ENCODE data around the gene MACROD2. TPM values are rescaled to one million over a fixed set of nuclear protein-coding genes. Genes with fewer than 3 reads are reported as not detected.
"Not testable (repeated sequence)": the region's sequence is repeated elsewhere in the genome, so short reads cannot be mapped to it uniquely, and the experiment has no call there.

Gene MACROD2
- total and polyA plus RNA-seq, 4 donors, result 13.0 to 67.1 (median 20.7) TPM

DNA sequence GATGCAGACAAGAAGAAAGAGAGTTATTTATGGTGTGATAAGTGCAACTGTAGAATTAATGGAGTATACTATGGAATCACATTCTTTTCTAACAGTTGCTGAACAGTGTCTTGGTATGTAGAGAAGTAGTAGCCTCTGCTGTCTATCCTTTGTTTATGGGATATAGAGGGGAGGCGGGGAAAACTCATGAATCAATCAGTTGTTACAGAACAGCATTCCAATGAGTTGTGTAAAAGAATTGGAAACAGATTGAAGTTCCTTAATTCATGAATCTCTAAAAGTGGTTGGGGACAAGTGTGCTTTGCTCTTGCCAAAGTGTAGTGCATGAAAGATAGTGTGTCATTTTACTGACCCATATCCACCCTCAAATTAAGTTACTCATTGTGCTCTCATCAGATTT is 264.4 kb downstream of the MACROD2 start:
- H3K9ac ChIP-seq (ENCODE audit: insufficient read depth in 1 of 2, low read length in 2 of 2), result no peak overlapping the region
- H3K9me3 ChIP-seq (ENCODE audit: control insufficient read depth in 4 of 4, insufficient read depth in 3 of 4, low read length in 3 of 4), result no peaks in the 10 kb centered on the region
- H3K4me1 ChIP-seq (ENCODE audit: control insufficient read depth in 5 of 5, insufficient read depth in 5 of 5, low read length in 5 of 5), result no peaks in the 10 kb centered on the region
- H3K27me3 ChIP-seq (ENCODE audit: control insufficient read depth in 3 of 3, insufficient read depth in 3 of 3, low read length in 2 of 3), result no peaks in the 10 kb centered on the region
- no peak for ATAC-seq (ENCODE audit: insufficient read depth, low FRiP score)
- H3K4me3 ChIP-seq, result no peak overlapping the region
- no peaks in the 10 kb centered on the region for H3K36me3 ChIP-seq (ENCODE audit: control insufficient read depth in 4 of 4, insufficient read depth in 4 of 4, low read length in 4 of 4)
- WGBS, 2 donors, result 75 to 85% methylated on average over 1 of the region's 1 CpG
- DNase-seq, result no peak
- H3K27ac ChIP-seq (ENCODE audit: low read depth in 1 of 2, low read length in 1 of 2), result no peak overlapping the region
- TF ChIP-seq, protein P1, sequence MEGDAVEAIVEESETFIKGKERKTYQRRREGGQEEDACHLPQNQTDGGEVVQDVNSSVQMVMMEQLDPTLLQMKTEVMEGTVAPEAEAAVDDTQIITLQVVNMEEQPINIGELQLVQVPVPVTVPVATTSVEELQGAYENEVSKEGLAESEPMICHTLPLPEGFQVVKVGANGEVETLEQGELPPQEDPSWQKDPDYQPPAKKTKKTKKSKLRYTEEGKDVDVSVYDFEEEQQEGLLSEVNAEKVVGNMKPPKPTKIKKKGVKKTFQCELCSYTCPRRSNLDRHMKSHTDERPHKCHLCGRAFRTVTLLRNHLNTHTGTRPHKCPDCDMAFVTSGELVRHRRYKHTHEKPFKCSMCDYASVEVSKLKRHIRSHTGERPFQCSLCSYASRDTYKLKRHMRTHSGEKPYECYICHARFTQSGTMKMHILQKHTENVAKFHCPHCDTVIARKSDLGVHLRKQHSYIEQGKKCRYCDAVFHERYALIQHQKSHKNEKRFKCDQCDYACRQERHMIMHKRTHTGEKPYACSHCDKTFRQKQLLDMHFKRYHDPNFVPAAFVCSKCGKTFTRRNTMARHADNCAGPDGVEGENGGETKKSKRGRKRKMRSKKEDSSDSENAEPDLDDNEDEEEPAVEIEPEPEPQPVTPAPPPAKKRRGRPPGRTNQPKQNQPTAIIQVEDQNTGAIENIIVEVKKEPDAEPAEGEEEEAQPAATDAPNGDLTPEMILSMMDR (IDR thresholded peaks at IDR 0.05; ENCODE audit: control extremely low read depth, extremely low read depth), result no peak

GRCh38 chr20:14260367-14260766 is 265.1 kb downstream of the MACROD2 start:
- ATAC-seq (ENCODE audit: insufficient read depth, low FRiP score) (no peak), DNase-seq (no peak)
- TF ChIP-seq, protein P1 (IDR thresholded peaks at IDR 0.05; ENCODE audit: control extremely low read depth, extremely low read depth), result no peak
- H3K4me3 ChIP-seq, result no peak overlapping the region
- no peaks in the 10 kb centered on the region for H3K36me3 ChIP-seq (ENCODE audit: control insufficient read depth in 4 of 4, insufficient read depth in 4 of 4, low read length in 4 of 4)
- 94 to 96% methylated on average over 1 of the region's 1 CpG for WGBS, 2 donors
- H3K9me3 ChIP-seq (ENCODE audit: control insufficient read depth in 4 of 4, insufficient read depth in 3 of 4, low read length in 3 of 4), result no peaks in the 10 kb centered on the region
- no peaks in the 10 kb centered on the region for H3K27me3 ChIP-seq (ENCODE audit: control insufficient read depth in 3 of 3, insufficient read depth in 3 of 3, low read length in 2 of 3)
- H3K9ac ChIP-seq (ENCODE audit: insufficient read depth in 1 of 2, low read length in 2 of 2), result no peak overlapping the region
- H3K27ac ChIP-seq (ENCODE audit: low read depth in 1 of 2, low read length in 1 of 2), result no peak overlapping the region
- no peaks in the 10 kb centered on the region for H3K4me1 ChIP-seq (ENCODE audit: control insufficient read depth in 5 of 5, insufficient read depth in 5 of 5, low read length in 5 of 5)

DNA sequence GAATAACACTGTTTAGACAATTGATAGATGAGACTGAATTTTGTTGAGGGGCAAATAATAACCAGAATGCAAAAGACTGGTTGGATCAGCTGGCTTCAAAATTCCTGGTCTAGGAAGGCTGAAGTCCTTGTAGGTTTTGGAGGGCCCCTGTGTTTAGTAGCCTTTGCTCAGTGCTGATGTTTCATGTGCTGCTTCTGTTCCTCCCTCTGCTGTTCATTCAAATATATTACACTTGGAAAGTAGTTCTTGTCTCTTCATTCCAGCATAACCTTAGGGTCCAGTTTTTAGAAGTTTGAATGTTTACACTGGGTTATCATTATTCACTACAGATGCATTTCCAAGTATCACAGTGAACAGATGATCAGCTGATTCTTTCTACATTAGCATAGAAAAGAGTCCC is 269.6 kb downstream of the MACROD2 start:
- H3K36me3 ChIP-seq (ENCODE audit: control insufficient read depth in 4 of 4, insufficient read depth in 4 of 4, low read length in 4 of 4), result no peaks in the 10 kb centered on the region
- DNase-seq, result no peak
- no peaks in the 10 kb centered on the region for H3K4me1 ChIP-seq (ENCODE audit: control insufficient read depth in 5 of 5, insufficient read depth in 5 of 5, low read length in 5 of 5)
- no peak overlapping the region for H3K9ac ChIP-seq (ENCODE audit: insufficient read depth in 1 of 2, low read length in 2 of 2)
- H3K9me3 ChIP-seq (ENCODE audit: control insufficient read depth in 4 of 4, insufficient read depth in 3 of 4, low read length in 3 of 4), result no peaks in the 10 kb centered on the region
- no peak for ATAC-seq (ENCODE audit: insufficient read depth, low FRiP score)
- no peaks in the 10 kb centered on the region for H3K27me3 ChIP-seq (ENCODE audit: control insufficient read depth in 3 of 3, insufficient read depth in 3 of 3, low read length in 2 of 3)
- TF ChIP-seq, protein P1 (IDR thresholded peaks at IDR 0.05; ENCODE audit: control extremely low read depth, extremely low read depth), result no peak
- H3K27ac ChIP-seq (ENCODE audit: low read depth in 1 of 2, low read length in 1 of 2), result no peak overlapping the region
- H3K4me3 ChIP-seq, result no peak overlapping the region

- no peak for ATAC-seq (ENCODE audit: insufficient read depth, low FRiP score)
- H3K27ac ChIP-seq (ENCODE audit: low read depth in 1 of 2, low read length in 1 of 2), result no peak overlapping the region
- DNase-seq, result no peak
- TF ChIP-seq, protein P1 (IDR thresholded peaks at IDR 0.05; ENCODE audit: control extremely low read depth, extremely low read depth), result no peak
- H3K9ac ChIP-seq (ENCODE audit: insufficient read depth in 1 of 2, low read length in 2 of 2), result no peak overlapping the region
- H3K36me3 ChIP-seq (ENCODE audit: control insufficient read depth in 4 of 4, insufficient read depth in 4 of 4, low read length in 4 of 4), result no peaks in the 10 kb centered on the region
- H3K9me3 ChIP-seq (ENCODE audit: control insufficient read depth in 4 of 4, insufficient read depth in 3 of 4, low read length in 3 of 4), result no peaks in the 10 kb centered on the region
- no peak overlapping the region for H3K4me3 ChIP-seq
- H3K4me1 ChIP-seq (ENCODE audit: control insufficient read depth in 5 of 5, insufficient read depth in 5 of 5, low read length in 5 of 5), result no peaks in the 10 kb centered on the region
- no peaks in the 10 kb centered on the region for H3K27me3 ChIP-seq (ENCODE audit: control insufficient read depth in 3 of 3, insufficient read depth in 3 of 3, low read length in 2 of 3)
Observed at GRCh38 chr20:14266246-14266645, 270.9 kb downstream of the MACROD2 start.

GRCh38 chr20:14270751-14271150 is 275.4 kb downstream of the MACROD2 start:
- not testable (repeated sequence) for H3K9me3 ChIP-seq (ENCODE audit: control insufficient read depth in 4 of 4, insufficient read depth in 3 of 4, low read length in 3 of 4); ATAC-seq (ENCODE audit: insufficient read depth, low FRiP score)
- WGBS, 2 donors, result 92 to 95% methylated on average over 9 of the region's 9 CpGs

More at GRCh38 chr20:14270751-14271150, 275.4 kb downstream of the MACROD2 start:
- not testable (repeated sequence) for H3K4me3 ChIP-seq; H3K27me3 ChIP-seq (ENCODE audit: control insufficient read depth in 3 of 3, insufficient read depth in 3 of 3, low read length in 2 of 3); H3K36me3 ChIP-seq (ENCODE audit: control insufficient read depth in 4 of 4, insufficient read depth in 4 of 4, low read length in 4 of 4); H3K9ac ChIP-seq (ENCODE audit: insufficient read depth in 1 of 2, low read length in 2 of 2); H3K27ac ChIP-seq (ENCODE audit: low read depth in 1 of 2, low read length in 1 of 2); H3K4me1 ChIP-seq (ENCODE audit: control insufficient read depth in 5 of 5, insufficient read depth in 5 of 5, low read length in 5 of 5); DNase-seq

All from lung (tissue), 12 donors.